Lower leg skin (tissue), 4 donors: ENCODE results near the gene ZNF385A. TPM values are rescaled to one million over a fixed set of nuclear protein-coding genes. Genes with fewer than 3 reads are reported as not detected.

ENCODE experiments used
- DNase-seq, 2 donors: peaks; one replicate each; pipeline ENCODE4 v3.0.0-alpha.2; 2019; ENCODE audit warnings: low spot score in 2 of 2
- H3K4me3 ChIP-seq: fragments of 200-600 bp; sonication (generic); 2 replicates; pipeline ENCODE4 v1.5.1; 2017; ENCODE audit warnings: mild to moderate bottlenecking, low read depth; ENCODE audit not compliant: poor library complexity, severe bottlenecking
- POLR2A ChIP-seq, 2 donors: fragments of 450-650 bp; IDR thresholded peaks; one replicate each; pipeline ENCODE4 v1.6.1; 2016 to 2017; ENCODE audit warnings: antibody characterized with exemption in 2 of 2, mild to moderate bottlenecking in 1 of 2, moderate library complexity in 1 of 2
- WGBS, 2 donors: methylation state at CpG; one replicate each; pipeline ENCODE4 v1.1.5; 2018; 5-methylcytosine and 5-hydroxymethylcytosine counted together
- intact Hi-C: fragments of 100-400 bp; cut with DNase I; formaldehyde crosslinking; loops from one replicate; pipeline ENCODE4 v1.15.0; 2023; ENCODE audit warnings: low total_unique reads
- total RNA-seq, 4 donors: library from RNA; depleted of rRNA; stranded (reverse); fragments of >200 nt; gene quantifications; one replicate each; pipeline ENCODE4 v1.1.0, GENCODE V29; 2016
- TF ChIP-seq, protein P1 (sequence below), 3 donors: fragments of 450-650 bp; IDR thresholded peaks; one replicate each; pipeline ENCODE4 v1.5.1; 2016; ENCODE audit warnings: antibody characterized with exemption in 3 of 3, mild to moderate bottlenecking in 3 of 3, moderate library complexity in 2 of 3

Gene ZNF385A
- total RNA-seq, 4 donors from 2014 or later = 89.0 to 183 (median 146) TPM

DNA sequence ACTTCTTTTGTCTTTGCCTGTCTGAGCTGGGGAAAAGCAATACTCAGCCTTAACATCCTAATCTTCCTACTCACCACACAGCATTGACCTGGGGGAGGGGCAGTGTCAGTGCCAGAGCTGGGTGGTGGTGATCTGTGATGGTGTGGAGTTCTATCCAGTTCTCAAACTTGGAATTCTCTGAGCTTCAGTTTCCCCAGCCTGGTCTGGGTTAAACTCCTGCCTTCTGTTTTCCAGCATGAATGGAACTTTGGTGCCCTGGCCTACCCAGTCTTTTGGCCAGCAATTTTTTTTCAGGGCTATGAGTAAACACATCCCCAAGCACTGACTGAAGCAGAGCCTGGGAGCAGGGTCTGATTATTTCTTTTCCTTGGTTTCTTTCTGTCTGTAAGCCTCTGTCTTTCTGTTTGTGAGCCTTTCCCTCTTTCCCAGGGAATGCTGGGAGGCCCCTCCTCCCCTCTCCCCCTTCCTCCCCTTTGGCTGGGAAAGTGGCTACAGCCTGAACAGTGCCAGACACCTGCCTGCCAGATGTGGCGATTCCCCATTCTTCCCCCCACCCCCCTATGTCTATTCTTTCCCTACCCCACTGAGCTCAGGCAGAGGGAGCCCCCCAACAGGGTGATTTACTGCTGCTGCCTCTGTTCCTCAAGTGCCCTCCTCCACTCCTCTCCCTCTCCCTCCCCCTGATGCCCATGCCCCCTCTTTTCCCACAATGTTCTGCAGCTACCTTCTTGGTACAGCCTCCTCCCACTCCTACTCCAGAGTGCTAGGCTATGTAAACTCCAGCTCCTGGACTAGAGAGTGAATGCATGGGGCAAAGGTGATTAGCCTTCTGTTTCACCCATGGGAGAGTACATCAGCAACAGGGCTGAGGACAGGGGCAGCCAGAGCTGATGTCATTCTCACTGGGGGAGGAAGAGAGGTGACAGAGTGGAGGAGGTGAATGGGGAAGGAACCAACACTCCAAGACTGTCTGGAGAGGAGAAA, 31.4 kb downstream of the ZNF385A start:
- no peak overlapping the region for H3K4me3 ChIP-seq
- TF ChIP-seq, protein P1, sequence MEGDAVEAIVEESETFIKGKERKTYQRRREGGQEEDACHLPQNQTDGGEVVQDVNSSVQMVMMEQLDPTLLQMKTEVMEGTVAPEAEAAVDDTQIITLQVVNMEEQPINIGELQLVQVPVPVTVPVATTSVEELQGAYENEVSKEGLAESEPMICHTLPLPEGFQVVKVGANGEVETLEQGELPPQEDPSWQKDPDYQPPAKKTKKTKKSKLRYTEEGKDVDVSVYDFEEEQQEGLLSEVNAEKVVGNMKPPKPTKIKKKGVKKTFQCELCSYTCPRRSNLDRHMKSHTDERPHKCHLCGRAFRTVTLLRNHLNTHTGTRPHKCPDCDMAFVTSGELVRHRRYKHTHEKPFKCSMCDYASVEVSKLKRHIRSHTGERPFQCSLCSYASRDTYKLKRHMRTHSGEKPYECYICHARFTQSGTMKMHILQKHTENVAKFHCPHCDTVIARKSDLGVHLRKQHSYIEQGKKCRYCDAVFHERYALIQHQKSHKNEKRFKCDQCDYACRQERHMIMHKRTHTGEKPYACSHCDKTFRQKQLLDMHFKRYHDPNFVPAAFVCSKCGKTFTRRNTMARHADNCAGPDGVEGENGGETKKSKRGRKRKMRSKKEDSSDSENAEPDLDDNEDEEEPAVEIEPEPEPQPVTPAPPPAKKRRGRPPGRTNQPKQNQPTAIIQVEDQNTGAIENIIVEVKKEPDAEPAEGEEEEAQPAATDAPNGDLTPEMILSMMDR (IDR thresholded peaks at IDR 0.05) = no peak
- TF ChIP-seq POLR2A (IDR thresholded peaks at IDR 0.05) = no peak
- DNase-seq = no peak
- 13 to 45% methylated on average over 1 of the region's 1 CpG for WGBS, 2 donors
- intact Hi-C loops = no loop called here

DNA sequence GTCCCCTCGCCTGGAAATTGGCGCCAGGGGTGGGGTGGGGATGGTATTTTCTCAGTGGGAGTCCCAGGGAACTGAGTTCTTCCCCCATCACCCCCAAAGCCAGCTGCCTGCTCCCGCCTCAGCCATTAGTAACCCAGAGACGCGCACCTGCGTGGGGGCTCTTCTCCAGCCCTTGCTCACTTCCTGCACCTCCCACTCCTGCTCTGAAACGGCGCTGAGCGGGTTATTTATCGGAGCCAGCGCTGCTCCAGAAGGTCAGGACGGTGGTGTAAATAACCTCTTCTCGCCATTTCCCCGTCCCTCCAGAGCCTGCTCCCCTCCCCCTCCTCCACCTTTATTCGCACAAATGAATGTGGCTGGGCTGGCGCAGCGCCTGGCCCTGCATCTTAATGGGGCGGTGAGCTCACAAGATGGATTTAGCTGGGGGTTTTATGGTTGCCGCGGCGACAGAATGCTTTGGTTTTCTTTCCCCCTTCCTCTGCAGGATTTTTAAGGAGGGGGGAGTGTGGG, 32.5 kb downstream of the ZNF385A start:
- WGBS, 2 donors = 33 to 54% methylated on average over 21 of the region's 21 CpGs
- no peak for DNase-seq

DNA sequence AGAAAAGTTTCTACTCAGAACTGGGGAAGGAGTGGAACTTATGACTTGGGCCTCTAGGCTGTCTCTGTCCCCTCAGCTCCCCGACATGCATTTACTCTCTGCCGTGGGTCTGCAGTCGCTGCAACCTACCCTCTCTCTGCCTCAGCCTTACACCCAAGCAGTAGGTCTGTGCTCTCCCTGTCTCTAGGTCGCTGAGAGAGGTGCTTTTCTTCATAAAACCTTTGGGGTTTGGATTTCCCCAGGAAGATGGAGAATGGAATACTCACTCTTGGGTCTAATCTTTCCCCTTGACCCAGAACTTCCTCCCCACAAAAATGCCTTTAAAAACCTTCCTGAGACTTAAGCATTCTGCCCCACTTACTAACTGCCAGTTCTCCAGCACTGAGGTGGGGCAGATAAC, 33.2 kb downstream of the ZNF385A start:
- H3K4me3 ChIP-seq = no peak overlapping the region
- DNase-seq = no peak
- WGBS, 2 donors = 65 to 67% methylated on average over 4 of the region's 4 CpGs
- intact Hi-C loops = no loop called here
- TF ChIP-seq, protein P1 (IDR thresholded peaks at IDR 0.05) = no peak
- TF ChIP-seq POLR2A (IDR thresholded peaks at IDR 0.05) = no peak

More for the DNA sequence above, 32.5 kb downstream of the ZNF385A start:
- intact Hi-C loops = no loop called here
- H3K4me3 ChIP-seq = no peak overlapping the region
- TF ChIP-seq, protein P1 (IDR thresholded peaks at IDR 0.05) = no peak
- TF ChIP-seq POLR2A (IDR thresholded peaks at IDR 0.05) = no peak

DNA sequence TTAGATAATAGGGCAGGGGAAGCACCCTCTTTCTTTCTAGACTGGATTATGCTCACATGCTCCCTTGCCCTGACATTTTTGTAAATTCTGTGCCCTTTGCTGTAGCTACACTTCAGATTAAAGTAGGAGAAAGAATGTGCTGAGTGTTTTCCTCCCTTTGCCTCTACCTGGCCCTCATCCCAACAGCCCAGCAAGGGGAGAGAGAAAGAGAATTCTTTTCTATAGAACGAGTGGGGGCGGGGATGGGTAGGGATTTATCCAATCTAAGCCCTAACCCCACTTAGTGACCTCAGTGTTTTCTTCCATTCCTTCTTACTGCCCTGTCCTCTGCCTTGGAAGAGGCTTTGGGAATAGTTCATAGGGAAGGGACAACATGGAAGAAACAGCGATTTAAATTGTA, 33.8 kb downstream of the ZNF385A start:
- DNase-seq = no peak
- TF ChIP-seq, protein P1 (IDR thresholded peaks at IDR 0.05) = no peak
- TF ChIP-seq POLR2A (IDR thresholded peaks at IDR 0.05) = no peak
- no peak overlapping the region for H3K4me3 ChIP-seq
- WGBS, 2 donors = 65 to 88% methylated on average over 3 of the region's 3 CpGs
- intact Hi-C loops = no loop called here

DNA sequence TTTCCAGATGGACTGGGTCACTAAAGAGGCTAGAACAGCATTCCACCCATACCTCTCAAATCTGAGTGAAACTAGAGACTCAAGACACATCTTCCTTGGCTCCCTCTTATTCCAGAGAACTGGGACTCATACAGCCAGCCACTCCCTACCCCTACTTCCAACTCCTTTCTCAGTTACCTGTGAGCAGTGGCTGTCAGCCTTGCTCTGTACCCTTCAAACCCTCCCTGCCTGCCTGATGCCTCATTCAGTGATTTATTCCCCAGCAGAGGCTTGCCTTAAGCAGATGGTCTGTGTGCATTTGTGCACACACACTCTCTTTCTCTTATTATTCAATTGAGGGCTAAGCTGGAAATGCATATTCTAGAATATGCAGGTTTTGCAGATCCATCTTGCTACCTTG, 34.9 kb downstream of the ZNF385A start:
- DNase-seq = no peak
- intact Hi-C loops = no loop called here
- no peak overlapping the region for H3K4me3 ChIP-seq
- TF ChIP-seq, protein P1 (IDR thresholded peaks at IDR 0.05) = no peak
- TF ChIP-seq POLR2A (IDR thresholded peaks at IDR 0.05) = no peak
